Measurements from ENCODE around the gene DST.

GRCh38 chr6:56687551-56687950 is 44.9 kb upstream of the DST start:
- no peak for TF ChIP-seq TP53 (CRISPR knock-in tag; IDR thresholded peaks at IDR 0.05)
- no peak for TF ChIP-seq CTCF (IDR thresholded peaks at IDR 0.05)
- no peak for TF ChIP-seq CREM (CRISPR knock-in tag; IDR thresholded peaks at IDR 0.05)
- TF ChIP-seq ATF6 (CRISPR knock-in tag; IDR thresholded peaks at IDR 0.05) = no peak
- no peak for TF ChIP-seq ZNF121 (CRISPR knock-in tag; IDR thresholded peaks at IDR 0.05)
- TF ChIP-seq SP1 (CRISPR knock-in tag; conservative IDR thresholded peaks at IDR 0.05) = no peak
- no peak for TF ChIP-seq ATF3 (CRISPR knock-in tag; conservative IDR thresholded peaks at IDR 0.05)
- TF ChIP-seq KAT7 (CRISPR knock-in tag; IDR thresholded peaks at IDR 0.05; ENCODE audit: borderline replicate concordance) = no peak
- TF ChIP-seq NFATC4 (CRISPR knock-in tag; IDR thresholded peaks at IDR 0.05) = no peak
- no peak for TF ChIP-seq ERG (CRISPR knock-in tag; IDR thresholded peaks at IDR 0.05)
- TF ChIP-seq FOXP1 (CRISPR knock-in tag; IDR thresholded peaks at IDR 0.05; ENCODE audit: borderline replicate concordance) = no peak

Measured in WTC11 (cell line).